DND-41 (cell line): ENCODE data around the gene CELSR3.

ENCODE experiments used
- ATAC-seq: fragments of 200-7000 bp; cut with Tn5 transposase; 3 replicates; pipeline ENCODE4 v1.9.1; 2021; ENCODE audit warnings: low read depth; ENCODE audit not compliant: insufficient read depth
- DNase-seq: peaks from one replicate; pipeline ENCODE4 v3.0.0-alpha.2; 2020
- H2AFZ ChIP-seq: 2 replicates; pipeline ENCODE4 v1.6.0; 2012; ENCODE audit warnings: low read depth, low read length
- H3K27ac ChIP-seq: 2 replicates; pipeline ENCODE4 v1.5.1; 2012; ENCODE audit warnings: low read length, inconsistent platforms
- H3K27me3 ChIP-seq: fragments of 200-600 bp; sonication (generic); 2 replicates; pipeline ENCODE4 v1.6.0; 2012; ENCODE audit warnings: low read length, mild to moderate bottlenecking, inconsistent platforms; ENCODE audit not compliant: insufficient read depth, poor library complexity
- H3K36me3 ChIP-seq: 2 replicates; pipeline ENCODE4 v1.5.1; 2012; ENCODE audit warnings: low read length, inconsistent platforms; ENCODE audit not compliant: insufficient read depth
- H3K4me1 ChIP-seq: 2 replicates; pipeline ENCODE4 v1.5.1; 2012; ENCODE audit warnings: mild to moderate bottlenecking, low read length; ENCODE audit not compliant: insufficient read depth
- H3K4me2 ChIP-seq: 2 replicates; pipeline ENCODE4 v1.6.0; 2012; ENCODE audit warnings: mild to moderate bottlenecking, moderate library complexity, low read length, inconsistent platforms; ENCODE audit not compliant: insufficient read depth
- H3K4me3 ChIP-seq, 2 experiments: fragments of 200-600 bp in 1 of 2; shearing (Covaris generic) in 1 of 2; 2 replicates each; pipeline ENCODE4 v1.5.1; 2012 to 2016; ENCODE audit warnings: inconsistent platforms in 2 of 2, low read length in 2 of 2, mild to moderate bottlenecking in 2 of 2, low read depth in 1 of 2, moderate library complexity in 1 of 2
- H3K79me2 ChIP-seq: 2 replicates; pipeline ENCODE4 v1.6.0; 2012; ENCODE audit warnings: low read length, inconsistent platforms; ENCODE audit not compliant: insufficient read depth
- H3K9ac ChIP-seq: 2 replicates; pipeline ENCODE4 v1.6.0; 2012; ENCODE audit warnings: low read depth, mild to moderate bottlenecking, inconsistent platforms, low read length, moderate library complexity
- H3K9me3 ChIP-seq: 2 replicates; pipeline ENCODE4 v1.5.1; 2012; ENCODE audit warnings: low read length, moderate library complexity, mild to moderate bottlenecking, inconsistent platforms; ENCODE audit not compliant: insufficient read depth, severe bottlenecking
- H4K20me1 ChIP-seq: 2 replicates; pipeline ENCODE4 v1.6.0; 2012; ENCODE audit warnings: low read length; ENCODE audit not compliant: insufficient read depth
- EZH2 ChIP-seq: IDR thresholded peaks from 3 replicates; pipeline ENCODE4 v1.6.1; 2012; ENCODE audit warnings: borderline replicate concordance, low read depth, mild to moderate bottlenecking, moderate library complexity, low read length, inconsistent platforms; ENCODE audit not compliant: severe bottlenecking
- TF ChIP-seq, protein P1 (sequence below): IDR thresholded peaks from 2 replicates; pipeline ENCODE4 v1.5.1; 2012; ENCODE audit warnings: borderline replicate concordance, low read length, moderate library complexity, mild to moderate bottlenecking; ENCODE audit not compliant: poor library complexity, severe bottlenecking; ENCODE audit errors: extremely low read depth

The CELSR3 gene

DNA sequence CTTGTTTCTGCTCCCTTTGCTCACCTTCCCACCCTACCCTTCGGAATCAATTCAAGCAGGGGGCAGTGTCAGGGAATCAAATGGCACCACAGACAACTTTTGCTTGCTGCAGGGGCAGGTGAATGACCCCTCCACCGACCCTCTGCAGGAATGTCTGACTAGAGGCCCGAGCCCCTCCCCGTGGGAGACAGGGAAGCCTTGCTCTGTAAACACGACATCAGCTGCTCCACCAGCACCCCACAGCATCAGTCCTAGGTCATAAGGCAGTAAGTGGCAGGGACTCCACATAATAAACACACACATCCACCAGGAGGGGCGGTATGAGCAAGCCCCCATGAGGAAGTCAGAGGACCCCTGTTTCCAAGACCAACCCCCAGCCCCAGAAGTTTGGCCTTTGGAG, 25.4 kb downstream of the CELSR3 start:
- no peak overlapping the region for H2AFZ ChIP-seq
- peaks cover 13% of the 10 kb centered on the region; the same call in 1 of the 2 replicates for H4K20me1 ChIP-seq
- no peak overlapping the region for H3K4me3 ChIP-seq
- no peaks in the 10 kb centered on the region for H3K27me3 ChIP-seq
- no peak overlapping the region for H3K27ac ChIP-seq
- H3K4me2 ChIP-seq, result no peak overlapping the region
- H3K4me1 ChIP-seq, result peaks cover 27% of the 10 kb centered on the region
- DNase-seq (no peak), ATAC-seq (no peak)
- no peaks in the 10 kb centered on the region for H3K9me3 ChIP-seq
- H3K36me3 ChIP-seq, result peaks cover 17% of the 10 kb centered on the region
- peaks cover 9% of the 10 kb centered on the region; the same call in 1 of the 2 replicates for H3K79me2 ChIP-seq
- TF ChIP-seq, protein P1, sequence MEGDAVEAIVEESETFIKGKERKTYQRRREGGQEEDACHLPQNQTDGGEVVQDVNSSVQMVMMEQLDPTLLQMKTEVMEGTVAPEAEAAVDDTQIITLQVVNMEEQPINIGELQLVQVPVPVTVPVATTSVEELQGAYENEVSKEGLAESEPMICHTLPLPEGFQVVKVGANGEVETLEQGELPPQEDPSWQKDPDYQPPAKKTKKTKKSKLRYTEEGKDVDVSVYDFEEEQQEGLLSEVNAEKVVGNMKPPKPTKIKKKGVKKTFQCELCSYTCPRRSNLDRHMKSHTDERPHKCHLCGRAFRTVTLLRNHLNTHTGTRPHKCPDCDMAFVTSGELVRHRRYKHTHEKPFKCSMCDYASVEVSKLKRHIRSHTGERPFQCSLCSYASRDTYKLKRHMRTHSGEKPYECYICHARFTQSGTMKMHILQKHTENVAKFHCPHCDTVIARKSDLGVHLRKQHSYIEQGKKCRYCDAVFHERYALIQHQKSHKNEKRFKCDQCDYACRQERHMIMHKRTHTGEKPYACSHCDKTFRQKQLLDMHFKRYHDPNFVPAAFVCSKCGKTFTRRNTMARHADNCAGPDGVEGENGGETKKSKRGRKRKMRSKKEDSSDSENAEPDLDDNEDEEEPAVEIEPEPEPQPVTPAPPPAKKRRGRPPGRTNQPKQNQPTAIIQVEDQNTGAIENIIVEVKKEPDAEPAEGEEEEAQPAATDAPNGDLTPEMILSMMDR, result no peak
- no peak for TF ChIP-seq EZH2
- H3K9ac ChIP-seq, result no peak overlapping the region

DNA sequence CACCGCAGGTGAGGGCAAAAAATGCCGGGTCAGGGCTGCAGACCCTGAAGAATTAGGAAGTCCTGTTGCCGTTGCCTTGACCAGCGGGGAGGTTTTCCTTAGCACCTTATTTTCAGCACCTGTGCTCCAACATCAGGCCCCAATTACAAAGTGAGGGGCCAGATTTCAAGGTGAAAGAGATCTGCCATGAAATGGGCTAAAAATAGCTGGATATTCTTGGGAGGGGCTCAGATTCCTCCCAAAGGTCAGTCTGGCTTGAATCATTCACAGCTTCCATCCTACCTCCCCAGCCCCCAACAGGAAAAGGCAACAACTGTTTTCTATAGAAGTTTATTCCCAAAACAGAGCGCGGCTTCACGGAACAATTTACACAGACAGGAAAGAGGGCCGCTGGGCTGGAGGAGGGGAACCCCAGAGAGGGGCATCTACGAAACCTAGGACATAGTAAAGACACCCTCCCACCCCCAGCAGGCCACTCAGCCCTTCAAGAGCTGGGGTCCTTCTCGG, 26.5 kb downstream of the CELSR3 start:
- H3K36me3 ChIP-seq, result peaks cover 27% of the 10 kb centered on the region
- H3K9ac ChIP-seq, result peak overlapping the region; percentile 72
- H3K79me2 ChIP-seq, result peaks cover 9% of the 10 kb centered on the region; the same call in 1 of the 2 replicates
- H4K20me1 ChIP-seq, result peaks cover 16% of the 10 kb centered on the region; the same call in 1 of the 2 replicates
- peak overlapping the region; percentile 62 to 92 for H3K4me3 ChIP-seq
- no peak for ATAC-seq
- peak overlapping the region; percentile 83 for H3K27ac ChIP-seq
- TF ChIP-seq, protein P1, result no peak
- TF ChIP-seq EZH2, result no peak
- H2AFZ ChIP-seq, result peak overlapping the region; percentile 95
- H3K4me2 ChIP-seq, result peak overlapping the region; percentile 99
- H3K4me1 ChIP-seq, result peaks cover 27% of the 10 kb centered on the region
- no peak for DNase-seq
- no peaks in the 10 kb centered on the region for H3K9me3 ChIP-seq
- H3K27me3 ChIP-seq, result no peaks in the 10 kb centered on the region

DNA sequence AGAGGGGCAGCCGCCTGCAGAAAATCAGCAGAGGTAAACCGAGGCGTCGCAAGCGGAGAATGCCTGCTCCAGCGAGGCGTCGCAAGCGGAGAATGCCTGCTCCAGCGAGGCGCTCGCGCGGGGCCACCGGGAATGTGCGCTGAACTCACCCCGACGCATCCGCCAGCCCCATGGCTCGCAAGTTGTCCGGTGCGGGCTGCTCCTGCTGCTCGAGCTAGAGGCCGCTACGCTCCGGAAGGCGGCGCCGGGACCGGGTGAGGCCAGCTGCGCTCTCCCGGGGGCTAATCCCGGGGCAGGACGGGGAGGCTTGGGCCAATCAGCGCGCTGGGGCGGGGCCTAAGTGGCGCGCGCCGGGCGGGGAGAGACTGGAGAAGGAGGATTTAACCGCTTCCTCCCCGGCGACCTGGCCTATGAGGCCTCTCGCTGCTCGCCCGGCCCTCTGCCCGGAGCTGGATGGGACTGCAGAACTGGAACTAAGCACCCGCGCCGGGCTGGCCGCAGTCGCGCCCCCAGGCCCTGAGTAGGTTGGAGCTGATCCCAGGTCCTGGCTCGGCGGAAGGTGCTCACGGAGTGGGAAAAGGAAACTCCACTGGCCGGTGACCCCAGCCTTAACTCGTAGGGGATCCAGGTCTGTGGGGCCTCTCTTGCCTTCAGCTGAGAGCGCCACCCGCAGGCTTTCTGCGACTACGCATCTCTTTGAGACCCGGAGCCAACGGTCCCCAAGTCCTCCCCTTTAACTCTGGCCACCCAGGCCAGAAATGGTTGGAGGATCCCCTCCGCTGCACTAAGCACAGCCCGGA, 27.3 kb downstream of the CELSR3 start, which contains the start of gene SLC26A6:
TSS of gene SLC26A6 (minus strand) at position 240 of the 800 bp plus-strand sequence. CDS start at position 172, 68 bp downstream.
- Histone ChIP-seq H3K9me3 (no peaks in the 10 kb centered on the region), H3K4me3 (peak within 1 kb of the TSS; percentile 62 to 92), H3K27ac (peak within 1 kb of the TSS; percentile 83), H3K9ac (peak within 1 kb of the TSS; percentile 72), H3K27me3 (no peaks in the 10 kb centered on the region), H3K4me1 (peaks cover 27% of the 10 kb centered on the region), H3K36me3 (peaks cover 34% of the 10 kb centered on the region), H2AFZ (peak within 1 kb of the TSS; percentile 95), H3K79me2 (peaks cover 9% of the 10 kb centered on the region; the same call in 1 of the 2 replicates), H3K4me2 (peak within 1 kb of the TSS; percentile 99), H4K20me1 (peaks cover 16% of the 10 kb centered on the region; the same call in 1 of the 2 replicates)
- ATAC-seq (peak; percentile 96), DNase-seq (peak; percentile 96)
- TF ChIP-seq EZH2, result no peak
- TF ChIP-seq, protein P1, result peak; percentile 63
